ENCODE data around the gene VAC14. TPM values are rescaled to one million over a fixed set of nuclear protein-coding genes. Genes with fewer than 3 reads are reported as not detected.

The VAC14 gene
- total and polyA plus RNA-seq, 2 of the 8 experiments (the other 6 are each of a cell fraction or from before 2014, with no cell fraction given) = 56.0 to 108 TPM

- TF ChIP-seq CTCF (IDR thresholded peaks at IDR 0.05; ENCODE audit: control extremely low read depth in 1 of 3, insufficient read depth in 1 of 3, low read depth in 1 of 3, low read length in 3 of 3) (no peak), ATF3 (IDR thresholded peaks at IDR 0.05; ENCODE audit: insufficient read depth, low read depth, low read length) (peak; percentile 66; the same call in 1 of the 2 replicates), KDM4A (IDR thresholded peaks at IDR 0.05; ENCODE audit: low read depth, low read length, severe bottlenecking) (peak; percentile 79), CHD2 (IDR thresholded peaks at IDR 0.05; ENCODE audit: low read length) (peak; percentile 52; the same call in 1 of the 2 replicates), HDAC6 (IDR thresholded peaks at IDR 0.05; ENCODE audit: low read depth, low read length) (no peak), PHF8 (conservative IDR thresholded peaks at IDR 0.05; ENCODE audit: low read depth, low read length) (peak; percentile 94), SIN3A (conservative IDR thresholded peaks at IDR 0.05 in 1 of 2, IDR thresholded peaks at IDR 0.05 in 1 of 2; ENCODE audit: low read depth in 1 of 2, low read length in 2 of 2) (peak; percentile 93 to 97), CBX8 (IDR thresholded peaks at IDR 0.05; ENCODE audit: borderline replicate concordance, low read depth, low read length) (no peak), ZNF274 (IDR thresholded peaks at IDR 0.05; ENCODE audit: borderline replicate concordance, extremely low read depth, low read length) (no peak), HDAC2 (IDR thresholded peaks at IDR 0.05; ENCODE audit: borderline replicate concordance in 1 of 2, low read depth in 2 of 2, low read length in 2 of 2) (peak in 1 of 2 experiments; percentile 93; a peak in 2 of 4 replicates), FOSL1 (IDR thresholded peaks at IDR 0.05; ENCODE audit: insufficient read depth, low read depth, low read length) (no peak), BRCA1 (IDR thresholded peaks at IDR 0.05; ENCODE audit: low read depth, low read length) (peak; percentile 39; the same call in 1 of the 2 replicates), ASH2L (IDR thresholded peaks at IDR 0.05; ENCODE audit: low read length) (peak; percentile 83), SIX5 (IDR thresholded peaks at IDR 0.05; ENCODE audit: low read depth, low read length) (no peak), TBP (IDR thresholded peaks at IDR 0.05; ENCODE audit: low read depth, low read length) (peak; percentile 83), RAD21 (IDR thresholded peaks at IDR 0.05 in 1 of 2, conservative IDR thresholded peaks at IDR 0.05 in 1 of 2; ENCODE audit: low read depth in 2 of 2, low read length in 2 of 2) (no peak), SAP30 (IDR thresholded peaks at IDR 0.05; ENCODE audit: insufficient read depth, insufficient replicate concordance, low read length) (no peak), POLR2AphosphoS5 (IDR thresholded peaks at IDR 0.05; ENCODE audit: low read depth, low read length) (peak; percentile 93), YY1 (IDR thresholded peaks at IDR 0.05; ENCODE audit: low read depth, low read length) (peak; percentile 98), TAF1 (IDR thresholded peaks at IDR 0.05; ENCODE audit: low read depth, low read length) (peak; percentile 95)
Observed at GRCh38 chr16:70800781-70801480, at the start of gene VAC14 (continued).
